Endodermal cell (in vitro differentiated cells): ENCODE results near the gene ARHGAP42. TPM values are rescaled to one million over a fixed set of nuclear protein-coding genes. Genes with fewer than 3 reads are reported as not detected.

Experiments used
- DNase-seq: peaks from one replicate; pipeline ENCODE4 v3.0.0-alpha.2; 2017
- H3K27ac ChIP-seq: 2 replicates; pipeline ENCODE4 v1.5.1; 2013; ENCODE audit warnings: mild to moderate bottlenecking, low read depth, low read length, moderate library complexity
- H3K27me3 ChIP-seq: 2 replicates; pipeline ENCODE4 v1.6.1; 2013; ENCODE audit warnings: mild to moderate bottlenecking, low read length, moderate library complexity; ENCODE audit not compliant: insufficient read depth, control insufficient read depth, poor library complexity, severe bottlenecking
- H3K36me3 ChIP-seq: 2 replicates; pipeline ENCODE4 v1.7.0; 2013; ENCODE audit warnings: mild to moderate bottlenecking, low read length, moderate library complexity; ENCODE audit not compliant: control insufficient read depth, insufficient read depth
- H3K4me1 ChIP-seq: one replicate; pipeline ENCODE4 v1.7.0; 2013; ENCODE audit warnings: low read length; ENCODE audit not compliant: control insufficient read depth, insufficient read depth
- H3K4me3 ChIP-seq: 2 replicates; pipeline ENCODE4 v1.5.1; 2013; ENCODE audit warnings: mild to moderate bottlenecking, low read length, moderate library complexity
- H3K9ac ChIP-seq: 2 replicates; pipeline ENCODE4 v1.6.1; 2013; ENCODE audit warnings: mild to moderate bottlenecking, low read length, moderate library complexity; ENCODE audit not compliant: poor library complexity, severe bottlenecking; ENCODE audit errors: extremely low read depth
- H3K9me3 ChIP-seq: 2 replicates; pipeline ENCODE4 v1.6.1; 2013; ENCODE audit warnings: mild to moderate bottlenecking, low read length, moderate library complexity; ENCODE audit not compliant: control insufficient read depth
- H3K27ac Mint-ChIP-seq: 2 replicates; pipeline ENCODE4 v1.8.0; 2020; ENCODE audit warnings: mixed read lengths
- H3K27me3 Mint-ChIP-seq: 2 replicates; pipeline ENCODE4 v1.8.0; 2021; ENCODE audit warnings: mild to moderate bottlenecking, mixed read lengths; ENCODE audit not compliant: insufficient read depth
- H3K36me3 Mint-ChIP-seq: 2 replicates; pipeline ENCODE4 v1.8.0; 2020; ENCODE audit warnings: low read depth, mixed read lengths
- H3K4me1 Mint-ChIP-seq: 2 replicates; pipeline ENCODE4 v1.8.0; 2020; ENCODE audit warnings: mixed read lengths
- H3K4me3 Mint-ChIP-seq: 2 replicates; pipeline ENCODE4 v1.8.0; 2020; ENCODE audit warnings: mild to moderate bottlenecking, moderate library complexity, mixed read lengths
- H3K9me3 Mint-ChIP-seq: 2 replicates; pipeline ENCODE4 v1.8.0; 2020; ENCODE audit warnings: mild to moderate bottlenecking, mixed read lengths
- CTCF ChIP-seq: fragments of 200-600 bp; sonication (generic); conservative IDR thresholded peaks from 2 replicates; pipeline ENCODE4 v1.5.0; 2021; ENCODE audit warnings: antibody characterized with exemption, mild to moderate bottlenecking
- WGBS, 2 experiments: methylation state at CpG; one replicate each; pipeline versions ENCODE4 v1.1.5 to v1.1.7; 2013; ENCODE audit warnings: missing lambda C conversion rate in 2 of 2, mixed read lengths in 1 of 2; ENCODE audit not compliant: insufficient coverage in 1 of 2, insufficient read length in 1 of 2; 5-methylcytosine and 5-hydroxymethylcytosine counted together
- total RNA-seq, 2 donors: library from RNA; stranded (reverse); fragmentation: NEBNext Ultra II Directional in 1 of 2; extraction: Animal tissue kit (Norgen Biotek cat#: 25700) in 1 of 2; gene quantifications; 2 replicates in 1 of 2; 3 replicates in 1 of 2; pipeline ENCODE4 v1.2.1, GENCODE V29; 2021

The ARHGAP42 gene
- total RNA-seq, 2 donors from 2014 or later: 164 to 176 TPM

GRCh38 chr11:100832829-100833228 lies 145.7 kb downstream of the ARHGAP42 start:
- no peaks in the 10 kb centered on the region for H3K27me3 Mint-ChIP-seq
- H3K27ac Mint-ChIP-seq: no peak overlapping the region

GRCh38 chr11:100833276-100833675 lies 146.2 kb downstream of the ARHGAP42 start:
- Histone ChIP-seq H3K9me3 (no peaks in the 10 kb centered on the region), H3K9ac (no peak overlapping the region), H3K27ac (no peak overlapping the region), H3K4me1 (peaks cover 27% of the 10 kb centered on the region), H3K4me3 (no peak overlapping the region), H3K36me3 (peaks cover 13% of the 10 kb centered on the region), H3K27me3 (no peaks in the 10 kb centered on the region)
- Mint-ChIP-seq H3K27me3 (no peaks in the 10 kb centered on the region), H3K9me3 (no peaks in the 10 kb centered on the region), H3K36me3 (peaks cover 20% of the 10 kb centered on the region), H3K4me3 (no peak overlapping the region), H3K4me1 (peaks cover 66% of the 10 kb centered on the region), H3K27ac (no peak overlapping the region)
- DNase-seq: no peak
- no peak for TF ChIP-seq CTCF

More at GRCh38 chr11:100832829-100833228, 145.7 kb downstream of the ARHGAP42 start:
- no peaks in the 10 kb centered on the region for H3K9me3 ChIP-seq
- H3K9ac ChIP-seq: no peak overlapping the region
- Mint-ChIP-seq H3K4me3 (no peak overlapping the region), H3K4me1 (peaks cover 68% of the 10 kb centered on the region), H3K9me3 (no peaks in the 10 kb centered on the region), H3K36me3 (peaks cover 18% of the 10 kb centered on the region)
- no peak overlapping the region for H3K4me3 ChIP-seq
- H3K27me3 ChIP-seq: no peaks in the 10 kb centered on the region
- peaks cover 13% of the 10 kb centered on the region for H3K36me3 ChIP-seq
- H3K27ac ChIP-seq: no peak overlapping the region
- WGBS, 2 experiments: 93 to 100% methylated on average over 1 of the region's 1 CpG
- no peak for TF ChIP-seq CTCF
- DNase-seq: no peak
- H3K4me1 ChIP-seq: peaks cover 24% of the 10 kb centered on the region

GRCh38 chr11:100835854-100836253 lies 148.8 kb downstream of the ARHGAP42 start:
- Mint-ChIP-seq H3K36me3 (peaks cover 30% of the 10 kb centered on the region), H3K27me3 (no peaks in the 10 kb centered on the region), H3K27ac (no peak overlapping the region), H3K4me3 (no peak overlapping the region), H3K4me1 (peaks cover 62% of the 10 kb centered on the region), H3K9me3 (no peaks in the 10 kb centered on the region)
- no peak for DNase-seq
- no peaks in the 10 kb centered on the region for H3K9me3 ChIP-seq
- H3K9ac ChIP-seq: no peak overlapping the region
- no peak for TF ChIP-seq CTCF
- peaks cover 28% of the 10 kb centered on the region for H3K36me3 ChIP-seq
- H3K27me3 ChIP-seq: no peaks in the 10 kb centered on the region
- H3K4me1 ChIP-seq: peaks cover 17% of the 10 kb centered on the region
- H3K4me3 ChIP-seq: no peak overlapping the region
- no peak overlapping the region for H3K27ac ChIP-seq
- WGBS, 2 experiments: 100% methylated on average over 1 of the region's 1 CpG; no CpG with 5 or more reads in 1 of the 2 experiments
